Hypothalamus (tissue), 51 donors: Measurements from ENCODE around the gene LEMD3.

ENCODE experiments used
- DNase-seq, 51 donors: peaks; one replicate each; lab custom pipeline; 2025; lab: John Stamatoyannopoulos, UW

The LEMD3 gene

GRCh38 chr12:65204886-65205525 lies 35.6 kb downstream of the LEMD3 start:
- no peak for DNase-seq

- DNase-seq: no peak
Measured at GRCh38 chr12:65205886-65206285, 36.5 kb downstream of the LEMD3 start.

- DNase-seq: no peak
Measured at GRCh38 chr12:65208125-65208524, 38.7 kb downstream of the LEMD3 start.

- DNase-seq: no peak
Measured at GRCh38 chr12:65208964-65209654, 39.7 kb downstream of the LEMD3 start.

- no peak for DNase-seq
Measured at GRCh38 chr12:65209655-65210043, 40.3 kb downstream of the LEMD3 start.

GRCh38 chr12:65217086-65217485 lies 47.7 kb downstream of the LEMD3 start:
- no peak for DNase-seq

GRCh38 chr12:65220761-65221160 lies 51.4 kb downstream of the LEMD3 start:
- no peak for DNase-seq

- DNase-seq: no peak
Measured at GRCh38 chr12:65229441-65229840, 60.1 kb downstream of the LEMD3 start.

GRCh38 chr12:65232476-65233077 lies 63.2 kb downstream of the LEMD3 start:
- no peak for DNase-seq

GRCh38 chr12:65237153-65237552 lies 67.8 kb downstream of the LEMD3 start:
- no peak for DNase-seq

GRCh38 chr12:65238609-65239008 lies 69.2 kb downstream of the LEMD3 start:
- DNase-seq: no peak

GRCh38 chr12:65248656-65249633 lies 79.6 kb downstream of the LEMD3 start:
- DNase-seq: no peak

- DNase-seq: no peak
Measured at GRCh38 chr12:65252515-65252914, 83.1 kb downstream of the LEMD3 start.

- no peak for DNase-seq
Measured at GRCh38 chr12:65257986-65258385, 88.6 kb downstream of the LEMD3 start.

- DNase-seq: no peak
Measured at GRCh38 chr12:65259501-65259900, 90.1 kb downstream of the LEMD3 start.

GRCh38 chr12:65263777-65264176 lies 94.4 kb downstream of the LEMD3 start:
- no peak for DNase-seq

GRCh38 chr12:65266408-65266807 lies 97.0 kb downstream of the LEMD3 start:
- no peak for DNase-seq

- DNase-seq: no peak
Measured at GRCh38 chr12:65269603-65270002, 100.2 kb downstream of the LEMD3 start.

GRCh38 chr12:65274602-65275272 lies 105.4 kb downstream of the LEMD3 start:
- DNase-seq: no peak

- DNase-seq: no peak
Measured at GRCh38 chr12:65275627-65276026, 106.2 kb downstream of the LEMD3 start.
